Adrenal gland (tissue), 12 donors: ENCODE data around the gene KLHL15. TPM values are rescaled to one million over a fixed set of nuclear protein-coding genes. Genes with fewer than 3 reads are reported as not detected.

Source experiments
- DNase-seq, 7 donors: peaks; one replicate each; pipeline ENCODE4 v3.0.0-alpha.2; 2019 to 2020
- H3K27ac ChIP-seq, 5 donors: fragments of 200-600 bp; sonication (generic) in 4 of 5; 1 replicate in 3 of 5; 2 replicates in 2 of 5; pipeline versions ENCODE4 v1.5.1 to v1.8.0; 2016 to 2020; ENCODE audit warnings: mild to moderate bottlenecking in 1 of 5
- H3K27me3 ChIP-seq: fragments of 200-600 bp; 2 replicates; pipeline ENCODE4 v1.8.0; 2021
- H3K36me3 ChIP-seq, 2 donors: fragments of 200-600 bp; replicated peaks in 1 of 2; 1 replicate in 1 of 2; 2 replicates in 1 of 2; pipeline versions ENCODE4 v1.5.1 to v1.8.0; 2018 to 2022
- H3K4me1 ChIP-seq, 2 donors: fragments of 200-600 bp; replicated peaks in 1 of 2; 1 replicate in 1 of 2; 2 replicates in 1 of 2; pipeline versions ENCODE4 v1.5.1 to v1.8.0; 2018 to 2021
- H3K4me3 ChIP-seq, 4 donors: fragments of 200-600 bp; sonication (generic) in 3 of 4; one replicate each; pipeline ENCODE4 v1.5.1; 2016 to 2018
- H3K9me3 ChIP-seq, 3 donors: fragments of 200-600 bp; sonication (generic) in 1 of 3; replicated peaks in 1 of 3; 1 replicate in 2 of 3; 2 replicates in 1 of 3; pipeline versions ENCODE4 v1.5.1 to v1.8.0; 2016 to 2021
- CTCF ChIP-seq, 6 experiments: fragments of 450-650 bp in 4 of 6; fragments of 200-600 bp in 2 of 6; sonication (generic) in 1 of 6; IDR thresholded peaks; 1 replicate in 5 of 6; 2 replicates in 1 of 6; pipeline versions ENCODE4 v1.5.1 to v1.8.0; 2016 to 2021; ENCODE audit warnings: antibody characterized with exemption in 6 of 6, mild to moderate bottlenecking in 2 of 6, moderate library complexity in 1 of 6
- POLR2A ChIP-seq, 2 donors: fragments of 450-650 bp; IDR thresholded peaks; one replicate each; pipeline ENCODE4 v1.6.1; 2017; ENCODE audit warnings: antibody characterized with exemption in 2 of 2, mild to moderate bottlenecking in 2 of 2, moderate library complexity in 1 of 2
- WGBS, 4 donors: extraction: QIAGEN DNeasy Blood & Tissue Kit in 2 of 4; methylation state at CpG; one replicate each; pipeline versions ENCODE4 v1.1.5 to v1.1.7; 2013 to 2017; 5-methylcytosine and 5-hydroxymethylcytosine counted together
- intact Hi-C, 2 donors: fragments of 100-400 bp; cut with DNase I; formaldehyde crosslinking; loops; one replicate each; pipeline versions ENCODE4 v1.14.1 to v1.15.0; 2022 to 2023
- polyA plus RNA-seq, 3 donors: library from polyadenylated mRNA; stranded (reverse); fragments of 200-250 nt in 2 of 3; fragments of 350-450 nt in 1 of 3; fragmentation: Illumina TruSeq in 1 of 3; extraction: RNeasy Lipid Tissue Mini Kit (QIAGEN cat#74804) in 1 of 3; gene quantifications; one replicate each; pipeline ENCODE4 v1.2.3, GENCODE V29; 2013 to 2014
- total RNA-seq, 9 donors: library from RNA; depleted of rRNA in 4 of 9; stranded (reverse); fragments of >200 nt in 4 of 9; fragments of 120-200 nt in 1 of 9; fragmentation: NEBNext Ultra II Directional in 1 of 9; extraction: Animal tissue kit (Norgen Biotek cat#: 25700) in 1 of 9; gene quantifications; one replicate each; pipeline versions ENCODE4 v1.1.0 to v1.2.4, GENCODE V29; 2013 to 2023
- donor health status: healthy with polysubstance abuse.
- donor health status: Bipolar disorder and iron deficiency.
- donor health status: DM: yes; HTN: yes; CAD: no.
- donor health status: DM: no; HTN: no; CAD: no.
- donor health status: DM: no; HTN: no; CAD: no.
- donor health status: DM: yes; HTN: yes; CAD: no.

The KLHL15 gene
- total and polyA plus RNA-seq, 12 donors: 1.5 to 75.3 (median 17.2) TPM

GRCh38 chrX:24005028-24005427 is 22.0 kb downstream of the KLHL15 start:
- Histone ChIP-seq H3K27me3 (no peaks in the 10 kb centered on the region), H3K4me1 (peaks cover 0 to 8% of the 10 kb centered on the region in 2 donors), H3K9me3 (no peaks in the 10 kb centered on the region), H3K4me3 (no peak overlapping the region), H3K36me3 (peaks cover 0 to 7% of the 10 kb centered on the region in 2 donors), H3K27ac (no peak overlapping the region)
- intact Hi-C loops: no loop called here
- 52 to 67% (median 57%) methylated on average over 1 of the region's 1 CpG for whole genome bisulfite sequencing, 4 donors
- DNase-seq: no peak
- TF ChIP-seq CTCF (IDR thresholded peaks at IDR 0.05) (no peak), POLR2A (IDR thresholded peaks at IDR 0.05) (no peak)

- no peaks in the 10 kb centered on the region for H3K9me3 ChIP-seq
- H3K27ac ChIP-seq: no peak overlapping the region
- TF ChIP-seq POLR2A (IDR thresholded peaks at IDR 0.05) (no peak), CTCF (IDR thresholded peaks at IDR 0.05) (no peak)
- DNase-seq: no peak
- 85 to 98% (median 93%) methylated on average over 2 of the region's 2 CpGs for WGBS, 4 donors
- H3K4me1 ChIP-seq: peaks cover 0 to 8% of the 10 kb centered on the region in 2 donors
- peaks cover 0 to 7% of the 10 kb centered on the region in 2 donors for H3K36me3 ChIP-seq
- peaks cover 5% of the 10 kb centered on the region for H3K27me3 ChIP-seq
- H3K4me3 ChIP-seq: no peak overlapping the region
- intact Hi-C loops: no loop called here
Measured at GRCh38 chrX:24002792-24003191, 24.2 kb downstream of the KLHL15 start.

GRCh38 chrX:24002167-24002566 is 24.8 kb downstream of the KLHL15 start:
- TF ChIP-seq POLR2A (IDR thresholded peaks at IDR 0.05): no peak
- no peak for TF ChIP-seq CTCF (IDR thresholded peaks at IDR 0.05)
- no peak for DNase-seq
- peaks cover 0 to 7% of the 10 kb centered on the region in 2 donors for H3K36me3 ChIP-seq
- H3K27ac ChIP-seq: no peak overlapping the region
- H3K4me3 ChIP-seq: no peak overlapping the region
- peaks cover 5% of the 10 kb centered on the region for H3K27me3 ChIP-seq
- no peaks in the 10 kb centered on the region for H3K9me3 ChIP-seq
- H3K4me1 ChIP-seq: peaks cover 0 to 8% of the 10 kb centered on the region in 2 donors
- 86 to 90% (median 88%) methylated on average over 1 of the region's 1 CpG for WGBS, 4 donors
- intact Hi-C loops: no loop called here

GRCh38 chrX:23999671-24000070 is 27.3 kb downstream of the KLHL15 start:
- DNase-seq: no peak
- intact Hi-C loops: no loop called here
- Histone ChIP-seq H3K36me3 (no peaks in the 10 kb centered on the region), H3K4me3 (no peak overlapping the region), H3K9me3 (no peaks in the 10 kb centered on the region), H3K27me3 (peaks cover 5% of the 10 kb centered on the region), H3K27ac (no peak overlapping the region), H3K4me1 (no peaks in the 10 kb centered on the region)
- 77 to 96% (median 87%) methylated on average over 5 of the region's 5 CpGs for WGBS, 4 donors
- TF ChIP-seq POLR2A (IDR thresholded peaks at IDR 0.05) (no peak), CTCF (IDR thresholded peaks at IDR 0.05) (no peak)
